Measurements from ENCODE around the gene FIBCD1. TPM values are rescaled to one million over a fixed set of nuclear protein-coding genes. Genes with fewer than 3 reads are reported as not detected.

FIBCD1 gene
- polyA plus RNA-seq, 1 of the 3 experiments (the other 2 are of a cell fraction), result 1.3 TPM

DNA sequence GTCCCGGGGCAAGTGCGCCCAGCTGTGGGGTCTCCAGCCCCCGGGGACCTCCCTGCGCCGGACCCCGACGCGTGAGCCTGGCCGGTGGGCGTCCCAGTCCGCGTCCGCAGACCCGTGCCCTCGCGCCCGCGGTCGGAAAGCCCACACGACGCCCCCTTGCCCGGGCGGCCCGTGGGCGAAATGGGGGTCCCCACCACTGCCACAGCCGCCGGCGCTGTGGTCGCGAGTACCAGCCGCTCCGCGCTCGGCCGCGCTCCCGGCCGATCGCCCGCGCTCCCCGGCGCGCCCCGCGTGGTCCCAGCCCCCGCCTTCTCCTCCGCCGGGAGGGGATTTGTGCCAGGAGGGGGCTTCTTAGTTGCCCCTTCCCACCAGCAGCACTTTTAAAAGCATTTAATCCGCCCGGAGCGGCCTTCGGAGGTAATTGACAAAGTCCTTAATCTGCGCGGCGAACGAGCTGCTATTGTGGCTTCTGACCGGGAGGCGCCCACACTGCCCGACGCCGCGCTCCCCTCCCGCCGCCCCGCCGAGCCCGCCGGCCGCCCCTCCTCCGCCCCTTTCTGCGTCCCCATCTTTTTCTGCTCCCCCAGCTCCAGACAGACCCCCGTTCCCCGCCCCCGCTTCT, 469 bp upstream of the FIBCD1 start:
- Histone ChIP-seq H3F3A (replicated peaks; ENCODE audit: insufficient read depth) (peaks cover 16% of the 10 kb centered on the region), H3K4me3 (ENCODE audit: low read depth in 2 of 2, low read length in 1 of 2) (peak overlapping the region; percentile 43 to 67), H2AFZ (ENCODE audit: low read depth) (peak overlapping the region; percentile 84; the same call in 1 of the 2 replicates), H3K27ac (ENCODE audit: low read depth in 2 of 2, low read length in 1 of 2) (no peak overlapping the region), H3K9me2 (no peaks in the 10 kb centered on the region), H4K20me1 (ENCODE audit: insufficient read depth) (0 out of 2 replicates have a peak, but pooled peaks cover 6% of the 10 kb centered on the region), H3K36me3 (replicated peaks in 1 of 2; ENCODE audit: control insufficient read depth in 1 of 2, insufficient read depth in 2 of 2, low read length in 1 of 2) (no peaks in the 10 kb centered on the region), H3K9ac (no peak overlapping the region), H3K27me3 (ENCODE audit: insufficient read depth) (peaks cover 44% of the 10 kb centered on the region), H3K4me1 (ENCODE audit: control insufficient read depth in 1 of 2, insufficient read depth in 2 of 2, low read depth in 1 of 2, low read length in 1 of 2) (peaks cover 0 to 10% of the 10 kb centered on the region in 2 experiments; a peak in 1 of 4 replicates), H3K79me2 (ENCODE audit: insufficient read depth) (no peaks in the 10 kb centered on the region), H3K4me2 (peak overlapping the region; percentile 88), H3K9me3 (no peaks in the 10 kb centered on the region)
- ChIA-PET POLR2A (no interaction called here), CTCF (interaction anchor here (0.7 to 1.5 kb wide), 9 partner anchors 10 to 238 kb away, joined by 3 to 11 read pairs (median 3); no protein-coding TSS in a partner anchor)
- 2% methylated on average over 20 of the region's 75 CpGs for WGBS (ENCODE audit: low lambda C conversion rate)
- peak; percentile 69 for DNase-seq
- TF ChIP-seq GABPA (IDR thresholded peaks at IDR 0.05; ENCODE audit: low read depth) (no peak), EZH2phosphoT487 (IDR thresholded peaks at IDR 0.05; ENCODE audit: borderline replicate concordance, low read depth) (no peak), FOXJ3 (CRISPR knock-in tag; IDR thresholded peaks at IDR 0.05) (no peak), ELF1 (IDR thresholded peaks at IDR 0.05) (no peak), SMC3 (IDR thresholded peaks at IDR 0.05; ENCODE audit: low read depth, low read length) (no peak), TEAD4 (IDR thresholded peaks at IDR 0.05; ENCODE audit: borderline replicate concordance, insufficient read depth) (no peak), RAD21 (IDR thresholded peaks at IDR 0.05; ENCODE audit: low read length) (no peak)
- TF ChIP-seq, protein P1, sequence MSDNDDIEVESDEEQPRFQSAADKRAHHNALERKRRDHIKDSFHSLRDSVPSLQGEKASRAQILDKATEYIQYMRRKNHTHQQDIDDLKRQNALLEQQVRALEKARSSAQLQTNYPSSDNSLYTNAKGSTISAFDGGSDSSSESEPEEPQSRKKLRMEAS (IDR thresholded peaks at IDR 0.05; ENCODE audit: low read depth), result no peak
- TF ChIP-seq, protein P2, sequence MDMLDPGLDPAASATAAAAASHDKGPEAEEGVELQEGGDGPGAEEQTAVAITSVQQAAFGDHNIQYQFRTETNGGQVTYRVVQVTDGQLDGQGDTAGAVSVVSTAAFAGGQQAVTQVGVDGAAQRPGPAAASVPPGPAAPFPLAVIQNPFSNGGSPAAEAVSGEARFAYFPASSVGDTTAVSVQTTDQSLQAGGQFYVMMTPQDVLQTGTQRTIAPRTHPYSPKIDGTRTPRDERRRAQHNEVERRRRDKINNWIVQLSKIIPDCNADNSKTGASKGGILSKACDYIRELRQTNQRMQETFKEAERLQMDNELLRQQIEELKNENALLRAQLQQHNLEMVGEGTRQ (IDR thresholded peaks at IDR 0.05; ENCODE audit: borderline replicate concordance, low read depth, low read length), result no peak
- TF ChIP-seq, protein P3, sequence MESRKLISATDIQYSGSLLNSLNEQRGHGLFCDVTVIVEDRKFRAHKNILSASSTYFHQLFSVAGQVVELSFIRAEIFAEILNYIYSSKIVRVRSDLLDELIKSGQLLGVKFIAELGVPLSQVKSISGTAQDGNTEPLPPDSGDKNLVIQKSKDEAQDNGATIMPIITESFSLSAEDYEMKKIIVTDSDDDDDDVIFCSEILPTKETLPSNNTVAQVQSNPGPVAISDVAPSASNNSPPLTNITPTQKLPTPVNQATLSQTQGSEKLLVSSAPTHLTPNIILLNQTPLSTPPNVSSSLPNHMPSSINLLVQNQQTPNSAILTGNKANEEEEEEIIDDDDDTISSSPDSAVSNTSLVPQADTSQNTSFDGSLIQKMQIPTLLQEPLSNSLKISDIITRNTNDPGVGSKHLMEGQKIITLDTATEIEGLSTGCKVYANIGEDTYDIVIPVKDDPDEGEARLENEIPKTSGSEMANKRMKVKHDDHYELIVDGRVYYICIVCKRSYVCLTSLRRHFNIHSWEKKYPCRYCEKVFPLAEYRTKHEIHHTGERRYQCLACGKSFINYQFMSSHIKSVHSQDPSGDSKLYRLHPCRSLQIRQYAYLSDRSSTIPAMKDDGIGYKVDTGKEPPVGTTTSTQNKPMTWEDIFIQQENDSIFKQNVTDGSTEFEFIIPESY (IDR thresholded peaks at IDR 0.05; ENCODE audit: borderline replicate concordance, low read depth), result no peak

DNA sequence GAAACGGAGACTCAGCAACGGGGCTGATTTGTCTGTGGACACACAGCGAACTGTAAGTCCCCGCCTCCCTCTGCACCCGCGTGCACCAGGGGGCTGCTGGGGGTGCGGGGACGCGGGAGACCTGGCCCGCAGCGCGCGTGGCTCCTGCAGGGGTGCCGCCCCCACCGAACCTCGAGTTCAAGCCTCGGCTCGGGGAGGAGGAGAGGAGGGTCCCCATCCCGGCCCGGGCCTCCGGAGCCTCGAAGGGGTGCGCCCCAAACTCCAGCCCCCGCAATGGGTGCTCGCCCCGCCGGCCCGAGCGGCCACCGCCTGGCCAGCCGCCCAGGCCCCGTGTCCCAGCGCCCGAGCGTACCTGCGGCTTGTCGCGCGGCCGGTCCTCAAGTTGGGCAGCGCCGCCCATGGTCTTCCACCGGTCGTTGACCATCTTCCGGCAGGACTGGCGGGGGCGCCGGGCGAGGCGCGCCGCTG, 829 bp downstream of the FIBCD1 start:
- H3K79me2 ChIP-seq (ENCODE audit: insufficient read depth), result no peaks in the 10 kb centered on the region
- H4K20me1 ChIP-seq (ENCODE audit: insufficient read depth), result 0 out of 2 replicates have a peak, but pooled peaks cover 6% of the 10 kb centered on the region
- WGBS (ENCODE audit: low lambda C conversion rate), result 0% methylated on average over 1 of the region's 52 CpGs
- TF ChIP-seq, protein P4, sequence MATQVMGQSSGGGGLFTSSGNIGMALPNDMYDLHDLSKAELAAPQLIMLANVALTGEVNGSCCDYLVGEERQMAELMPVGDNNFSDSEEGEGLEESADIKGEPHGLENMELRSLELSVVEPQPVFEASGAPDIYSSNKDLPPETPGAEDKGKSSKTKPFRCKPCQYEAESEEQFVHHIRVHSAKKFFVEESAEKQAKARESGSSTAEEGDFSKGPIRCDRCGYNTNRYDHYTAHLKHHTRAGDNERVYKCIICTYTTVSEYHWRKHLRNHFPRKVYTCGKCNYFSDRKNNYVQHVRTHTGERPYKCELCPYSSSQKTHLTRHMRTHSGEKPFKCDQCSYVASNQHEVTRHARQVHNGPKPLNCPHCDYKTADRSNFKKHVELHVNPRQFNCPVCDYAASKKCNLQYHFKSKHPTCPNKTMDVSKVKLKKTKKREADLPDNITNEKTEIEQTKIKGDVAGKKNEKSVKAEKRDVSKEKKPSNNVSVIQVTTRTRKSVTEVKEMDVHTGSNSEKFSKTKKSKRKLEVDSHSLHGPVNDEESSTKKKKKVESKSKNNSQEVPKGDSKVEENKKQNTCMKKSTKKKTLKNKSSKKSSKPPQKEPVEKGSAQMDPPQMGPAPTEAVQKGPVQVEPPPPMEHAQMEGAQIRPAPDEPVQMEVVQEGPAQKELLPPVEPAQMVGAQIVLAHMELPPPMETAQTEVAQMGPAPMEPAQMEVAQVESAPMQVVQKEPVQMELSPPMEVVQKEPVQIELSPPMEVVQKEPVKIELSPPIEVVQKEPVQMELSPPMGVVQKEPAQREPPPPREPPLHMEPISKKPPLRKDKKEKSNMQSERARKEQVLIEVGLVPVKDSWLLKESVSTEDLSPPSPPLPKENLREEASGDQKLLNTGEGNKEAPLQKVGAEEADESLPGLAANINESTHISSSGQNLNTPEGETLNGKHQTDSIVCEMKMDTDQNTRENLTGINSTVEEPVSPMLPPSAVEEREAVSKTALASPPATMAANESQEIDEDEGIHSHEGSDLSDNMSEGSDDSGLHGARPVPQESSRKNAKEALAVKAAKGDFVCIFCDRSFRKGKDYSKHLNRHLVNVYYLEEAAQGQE (IDR thresholded peaks at IDR 0.05; ENCODE audit: low read depth, low read length), result no peak
- no peak for TF ChIP-seq CHD2 (IDR thresholded peaks at IDR 0.05; ENCODE audit: low read length, partially characterized antibody)
- TF ChIP-seq, protein P5, sequence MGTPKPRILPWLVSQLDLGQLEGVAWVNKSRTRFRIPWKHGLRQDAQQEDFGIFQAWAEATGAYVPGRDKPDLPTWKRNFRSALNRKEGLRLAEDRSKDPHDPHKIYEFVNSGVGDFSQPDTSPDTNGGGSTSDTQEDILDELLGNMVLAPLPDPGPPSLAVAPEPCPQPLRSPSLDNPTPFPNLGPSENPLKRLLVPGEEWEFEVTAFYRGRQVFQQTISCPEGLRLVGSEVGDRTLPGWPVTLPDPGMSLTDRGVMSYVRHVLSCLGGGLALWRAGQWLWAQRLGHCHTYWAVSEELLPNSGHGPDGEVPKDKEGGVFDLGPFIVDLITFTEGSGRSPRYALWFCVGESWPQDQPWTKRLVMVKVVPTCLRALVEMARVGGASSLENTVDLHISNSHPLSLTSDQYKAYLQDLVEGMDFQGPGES (IDR thresholded peaks at IDR 0.05; ENCODE audit: low read depth, low read length), result no peak
- TF ChIP-seq TAF1 (IDR thresholded peaks at IDR 0.05; ENCODE audit: borderline replicate concordance, low read depth, low read length), result no peak
- TF ChIP-seq MEF2A (IDR thresholded peaks at IDR 0.05; ENCODE audit: borderline replicate concordance, low read depth), result no peak
- no peak for TF ChIP-seq ELF1 (IDR thresholded peaks at IDR 0.05)
- TF ChIP-seq, protein P2 (IDR thresholded peaks at IDR 0.05; ENCODE audit: borderline replicate concordance, low read depth, low read length), result no peak
- TF ChIP-seq SMC3 (IDR thresholded peaks at IDR 0.05; ENCODE audit: low read depth, low read length), result no peak
- TF ChIP-seq NFIC (IDR thresholded peaks at IDR 0.05; ENCODE audit: borderline replicate concordance), result no peak
- TF ChIP-seq TCF12 (IDR thresholded peaks at IDR 0.05), result no peak

More for the DNA sequence above, 829 bp downstream of the FIBCD1 start:
- peaks cover 17% of the 10 kb centered on the region for H3F3A ChIP-seq (replicated peaks; ENCODE audit: insufficient read depth)
- H3K9ac ChIP-seq, result no peak overlapping the region
- H3K36me3 ChIP-seq (replicated peaks in 1 of 2; ENCODE audit: control insufficient read depth in 1 of 2, insufficient read depth in 2 of 2, low read length in 1 of 2), result no peaks in the 10 kb centered on the region
- H3K9me3 ChIP-seq, result no peaks in the 10 kb centered on the region
- no peak overlapping the region for H2AFZ ChIP-seq (ENCODE audit: low read depth)
- no peaks in the 10 kb centered on the region for H3K9me2 ChIP-seq
- ChIA-PET CTCF (no interaction called here), POLR2A (no interaction called here)
- DNase-seq, result no peak
- peaks cover 0 to 10% of the 10 kb centered on the region in 2 experiments; a peak in 1 of 4 replicates for H3K4me1 ChIP-seq (ENCODE audit: control insufficient read depth in 1 of 2, insufficient read depth in 2 of 2, low read depth in 1 of 2, low read length in 1 of 2)
- H3K27me3 ChIP-seq (ENCODE audit: insufficient read depth), result peaks cover 42% of the 10 kb centered on the region
- peak overlapping the region; percentile 35 to 43; a peak in 2 of 4 replicates for H3K4me3 ChIP-seq (ENCODE audit: low read depth in 2 of 2, low read length in 1 of 2)
- peak overlapping the region; percentile 75; the same call in 1 of the 2 replicates for H3K4me2 ChIP-seq
- H3K27ac ChIP-seq (ENCODE audit: low read depth in 2 of 2, low read length in 1 of 2), result no peak overlapping the region
